ENCODE data around the gene C19orf12.

- TF ChIP-seq ARID4A (CRISPR knock-in tag; IDR thresholded peaks at IDR 0.05; ENCODE audit: borderline replicate concordance): peak; percentile 40; the same call in 1 of the 2 replicates
- no peak for TF ChIP-seq ATF4 (CRISPR knock-in tag; IDR thresholded peaks at IDR 0.05)
- TF ChIP-seq CTCF (CRISPR knock-in tag; IDR thresholded peaks at IDR 0.05): peak; percentile 98
- TF ChIP-seq ESRRA (CRISPR knock-in tag; IDR thresholded peaks at IDR 0.05; ENCODE audit: low read depth): no peak
- TF ChIP-seq ZNF18 (CRISPR knock-in tag; IDR thresholded peaks at IDR 0.05; ENCODE audit: insufficient replicate concordance): no peak
These were observed 20.1 kb downstream of the C19orf12 start for GRCh38 chr19:29694669-29695627.
